Prostate gland (tissue), 2 donors: ENCODE results near the gene ZMYND10.

Experiments
- CTCF ChIP-seq, 4 experiments: fragments of 200-600 bp in 2 of 4; fragments of 450-650 bp in 2 of 4; sonication (generic) in 2 of 4; IDR thresholded peaks; 1 replicate in 3 of 4; 2 replicates in 1 of 4; pipeline ENCODE4 v1.5.1; 2016 to 2019; ENCODE audit warnings: antibody characterized with exemption in 4 of 4, mild to moderate bottlenecking in 2 of 4, moderate library complexity in 2 of 4
- POLR2AphosphoS5 ChIP-seq: sonication (generic); formaldehyde crosslinking; IDR thresholded peaks from one replicate; pipeline ENCODE4 v1.6.1; 2017; ENCODE audit warnings: antibody characterized with exemption

- no peak for TF ChIP-seq CTCF (IDR thresholded peaks at IDR 0.05)
- no peak for TF ChIP-seq POLR2AphosphoS5
These were observed 11.7 kb downstream of the ZMYND10 start for GRCh38 chr3:50333744-50334328.
